ENCODE measurements around the gene EPB41L2. TPM values are rescaled to one million over a fixed set of nuclear protein-coding genes. Genes with fewer than 3 reads are reported as not detected.

Gene EPB41L2
- total RNA-seq, 2 donors from 2014 or later = 41.9 to 47.2 TPM

GRCh38 chr6:130839379-130839778, 223.7 kb downstream of the EPB41L2 start:
- H3K36me3 ChIP-seq = no peaks in the 10 kb centered on the region
- H3K4me1 ChIP-seq = no peaks in the 10 kb centered on the region
- TF ChIP-seq, protein P1, sequence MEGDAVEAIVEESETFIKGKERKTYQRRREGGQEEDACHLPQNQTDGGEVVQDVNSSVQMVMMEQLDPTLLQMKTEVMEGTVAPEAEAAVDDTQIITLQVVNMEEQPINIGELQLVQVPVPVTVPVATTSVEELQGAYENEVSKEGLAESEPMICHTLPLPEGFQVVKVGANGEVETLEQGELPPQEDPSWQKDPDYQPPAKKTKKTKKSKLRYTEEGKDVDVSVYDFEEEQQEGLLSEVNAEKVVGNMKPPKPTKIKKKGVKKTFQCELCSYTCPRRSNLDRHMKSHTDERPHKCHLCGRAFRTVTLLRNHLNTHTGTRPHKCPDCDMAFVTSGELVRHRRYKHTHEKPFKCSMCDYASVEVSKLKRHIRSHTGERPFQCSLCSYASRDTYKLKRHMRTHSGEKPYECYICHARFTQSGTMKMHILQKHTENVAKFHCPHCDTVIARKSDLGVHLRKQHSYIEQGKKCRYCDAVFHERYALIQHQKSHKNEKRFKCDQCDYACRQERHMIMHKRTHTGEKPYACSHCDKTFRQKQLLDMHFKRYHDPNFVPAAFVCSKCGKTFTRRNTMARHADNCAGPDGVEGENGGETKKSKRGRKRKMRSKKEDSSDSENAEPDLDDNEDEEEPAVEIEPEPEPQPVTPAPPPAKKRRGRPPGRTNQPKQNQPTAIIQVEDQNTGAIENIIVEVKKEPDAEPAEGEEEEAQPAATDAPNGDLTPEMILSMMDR (IDR thresholded peaks at IDR 0.05) = no peak
- H3K27me3 ChIP-seq = no peaks in the 10 kb centered on the region
- DNase-seq (ENCODE audit: low spot score) = no peak
- H3K27ac ChIP-seq = no peak overlapping the region
- H3K4me3 ChIP-seq = no peak overlapping the region
- no peaks in the 10 kb centered on the region for H3K9me3 ChIP-seq

GRCh38 chr6:130838951-130839350, 224.1 kb downstream of the EPB41L2 start:
- no peak for DNase-seq (ENCODE audit: low spot score)
- Histone ChIP-seq H3K4me1 (no peaks in the 10 kb centered on the region), H3K9me3 (no peaks in the 10 kb centered on the region), H3K36me3 (no peaks in the 10 kb centered on the region), H3K27me3 (no peaks in the 10 kb centered on the region), H3K4me3 (no peak overlapping the region), H3K27ac (no peak overlapping the region)
- TF ChIP-seq, protein P1 (IDR thresholded peaks at IDR 0.05) = no peak

- Histone ChIP-seq H3K4me3 (no peak overlapping the region), H3K27me3 (no peaks in the 10 kb centered on the region), H3K36me3 (no peaks in the 10 kb centered on the region), H3K27ac (no peak overlapping the region), H3K9me3 (no peaks in the 10 kb centered on the region), H3K4me1 (no peaks in the 10 kb centered on the region)
- DNase-seq (ENCODE audit: low spot score) = no peak
- TF ChIP-seq, protein P1 (IDR thresholded peaks at IDR 0.05) = no peak
Observed at GRCh38 chr6:130838250-130838860, 224.7 kb downstream of the EPB41L2 start.

- H3K4me3 ChIP-seq = no peak overlapping the region
- no peaks in the 10 kb centered on the region for H3K9me3 ChIP-seq
- TF ChIP-seq, protein P1 (IDR thresholded peaks at IDR 0.05) = no peak
- no peaks in the 10 kb centered on the region for H3K4me1 ChIP-seq
- no peak overlapping the region for H3K27ac ChIP-seq
- DNase-seq (ENCODE audit: low spot score) = no peak
- no peaks in the 10 kb centered on the region for H3K27me3 ChIP-seq
- H3K36me3 ChIP-seq = no peaks in the 10 kb centered on the region
Observed at GRCh38 chr6:130837067-130837466, 226.0 kb downstream of the EPB41L2 start.

DNA sequence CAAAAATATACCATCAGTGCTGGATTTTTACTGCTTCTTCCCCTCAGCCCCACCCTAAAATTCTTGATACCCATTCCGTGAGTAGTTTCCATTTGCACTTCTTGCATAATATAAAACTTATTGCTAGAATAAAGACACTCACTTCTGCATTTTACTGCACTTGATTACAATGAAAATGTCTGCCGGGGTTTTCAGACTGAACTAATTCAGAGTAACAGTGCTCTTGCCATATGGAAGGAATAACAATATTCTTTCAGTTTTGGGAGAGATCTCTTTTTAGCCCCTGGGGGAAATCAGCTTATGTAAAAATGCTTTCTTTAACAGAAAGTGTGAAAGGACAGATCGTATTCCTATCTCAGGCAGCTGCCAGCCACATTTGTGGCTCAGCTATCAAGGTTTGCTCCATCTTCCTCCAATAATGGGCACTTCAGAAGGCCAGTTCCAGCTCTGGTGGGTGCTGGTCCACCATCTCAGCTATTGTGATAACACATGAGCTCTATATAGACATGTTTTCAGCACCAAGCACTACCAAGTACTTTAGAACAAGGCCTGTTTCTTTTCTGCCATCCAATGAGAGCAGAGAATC, 226.9 kb downstream of the EPB41L2 start:
- H3K4me1 ChIP-seq = no peaks in the 10 kb centered on the region
- TF ChIP-seq, protein P1 (IDR thresholded peaks at IDR 0.05) = no peak
- no peak overlapping the region for H3K27ac ChIP-seq
- no peaks in the 10 kb centered on the region for H3K36me3 ChIP-seq
- no peak overlapping the region for H3K4me3 ChIP-seq
- no peaks in the 10 kb centered on the region for H3K9me3 ChIP-seq
- DNase-seq (ENCODE audit: low spot score) = no peak
- no peaks in the 10 kb centered on the region for H3K27me3 ChIP-seq

Data from right atrium auricular region (tissue), 2 donors.